ENCODE data around the gene DIS3L2.

GRCh38 chr2:232147440-232148077 is 186.0 kb downstream of the DIS3L2 start:
- TF ChIP-seq ATF2 (IDR thresholded peaks at IDR 0.05; ENCODE audit: low read length): no peak
- no peak for TF ChIP-seq SP1 (IDR thresholded peaks at IDR 0.05; ENCODE audit: low read depth, low read length)

Data from H1 (cell line).